HL-60 (cell line): ENCODE results near the gene FNDC3B.

Experiments
- CTCF ChIP-seq: IDR thresholded peaks from one replicate; pipeline ENCODE4 v1.5.1; 2011; ENCODE audit warnings: low read length, control low read depth, inconsistent platforms; ENCODE audit not compliant: insufficient read depth
- GABPA ChIP-seq: IDR thresholded peaks from 2 replicates; pipeline ENCODE4 v1.6.1; 2012; ENCODE audit warnings: low read depth
- POLR2AphosphoS5 ChIP-seq: IDR thresholded peaks from 2 replicates; pipeline ENCODE4 v1.6.1; 2012; ENCODE audit warnings: low read depth

GRCh38 chr3:172244011-172244410, 204.6 kb downstream of the FNDC3B start:
- TF ChIP-seq CTCF (no peak), GABPA (no peak), POLR2AphosphoS5 (no peak)
